ENCODE results near the gene SLC35G4.

SLC35G4 gene

GRCh38 chr18:11587846-11588245 lies 21.6 kb upstream of the SLC35G4 start:
- H3K23ac ChIP-seq (ENCODE audit: low read depth, low read length, poor library complexity): no peak overlapping the region
- no CpG with 5 or more reads among the region's 3 CpGs for WGBS, 2 donors (ENCODE audit: extremely low coverage in 2 of 2, insufficient read length in 2 of 2, insufficient replicate concordance in 1 of 2)
- no peaks in the 10 kb centered on the region for H3K79me1 ChIP-seq (ENCODE audit: low read depth, low read length)
- H3K36me3 ChIP-seq (replicated peaks in 1 of 2; ENCODE audit: control insufficient read depth in 2 of 2, insufficient read depth in 2 of 2, low read length in 2 of 2): no peaks in the 10 kb centered on the region
- no peak overlapping the region for H2BK15ac ChIP-seq (ENCODE audit: low read length)
- H2AK5ac ChIP-seq (ENCODE audit: low read depth, low read length): no peak overlapping the region
- H2BK12ac ChIP-seq (ENCODE audit: low read length): no peak overlapping the region
- H2BK120ac ChIP-seq (ENCODE audit: low read depth, low read length): no peak overlapping the region
- no peak overlapping the region for H3K14ac ChIP-seq (ENCODE audit: low read length)
- no peak overlapping the region for H3K4ac ChIP-seq (ENCODE audit: low read length)
- H2AFZ ChIP-seq (ENCODE audit: low read length): no peak overlapping the region
- no peak overlapping the region for H3K4me3 ChIP-seq (ENCODE audit: low read length in 2 of 2)
- peaks cover 0 to 4% (median 0%) of the 10 kb centered on the region in 3 experiments for H3K27me3 ChIP-seq (ENCODE audit: control insufficient read depth in 3 of 3, insufficient read depth in 3 of 3, low read depth in 1 of 3, low read length in 3 of 3)
- no peak for DNase-seq (ENCODE audit: low spot score)
- no peak overlapping the region for H2BK5ac ChIP-seq (ENCODE audit: low read length)
- H3K18ac ChIP-seq (ENCODE audit: low read length): no peak overlapping the region
- H4K91ac ChIP-seq (ENCODE audit: low read depth, low read length, poor library complexity): no peak overlapping the region
- H3K4me1 ChIP-seq (ENCODE audit: control insufficient read depth in 2 of 2, insufficient read depth in 1 of 2, low read depth in 1 of 2, low read length in 2 of 2): no peaks in the 10 kb centered on the region
- peaks cover 0 to 4% of the 10 kb centered on the region in 2 donors for H3K9me3 ChIP-seq (replicated peaks in 1 of 2; ENCODE audit: control insufficient read depth in 2 of 2, insufficient read depth in 1 of 2, low read depth in 1 of 2, low read length in 2 of 2)
- H3K27ac ChIP-seq (replicated peaks; ENCODE audit: low read length): no peak overlapping the region
- no peak overlapping the region for H3K4me2 ChIP-seq (ENCODE audit: insufficient read depth, low read length, poor library complexity, severe bottlenecking)
- no peak overlapping the region for H4K8ac ChIP-seq (ENCODE audit: low read depth, low read length)
- no peak overlapping the region for H3K9ac ChIP-seq (ENCODE audit: low read depth, low read length, poor library complexity)

GRCh38 chr18:11591957-11592356 lies 17.4 kb upstream of the SLC35G4 start:
- WGBS, 2 donors (ENCODE audit: extremely low coverage in 2 of 2, insufficient read length in 2 of 2, insufficient replicate concordance in 1 of 2): no CpG with 5 or more reads among the region's 3 CpGs
- H3K4ac ChIP-seq (ENCODE audit: low read length): no peak overlapping the region
- H3K18ac ChIP-seq (ENCODE audit: low read length): no peak overlapping the region
- no peak overlapping the region for H4K8ac ChIP-seq (ENCODE audit: low read depth, low read length)
- H2BK120ac ChIP-seq (ENCODE audit: low read depth, low read length): no peak overlapping the region
- H3K14ac ChIP-seq (ENCODE audit: low read length): no peak overlapping the region
- H3K27ac ChIP-seq (replicated peaks; ENCODE audit: low read length): no peak overlapping the region
- H3K36me3 ChIP-seq (replicated peaks in 1 of 2; ENCODE audit: control insufficient read depth in 2 of 2, insufficient read depth in 2 of 2, low read length in 2 of 2): no peaks in the 10 kb centered on the region
- H3K79me1 ChIP-seq (ENCODE audit: low read depth, low read length): no peaks in the 10 kb centered on the region
- no peak overlapping the region for H2BK12ac ChIP-seq (ENCODE audit: low read length)
- H3K27me3 ChIP-seq (ENCODE audit: control insufficient read depth in 3 of 3, insufficient read depth in 3 of 3, low read depth in 1 of 3, low read length in 3 of 3): no peaks in the 10 kb centered on the region
- no peak overlapping the region for H2AFZ ChIP-seq (ENCODE audit: low read length)
- DNase-seq (ENCODE audit: low spot score): no peak
- no peaks in the 10 kb centered on the region for H3K4me1 ChIP-seq (ENCODE audit: control insufficient read depth in 2 of 2, insufficient read depth in 1 of 2, low read depth in 1 of 2, low read length in 2 of 2)
- H3K9ac ChIP-seq (ENCODE audit: low read depth, low read length, poor library complexity): no peak overlapping the region
- H2BK15ac ChIP-seq (ENCODE audit: low read length): no peak overlapping the region
- no peak overlapping the region for H2AK5ac ChIP-seq (ENCODE audit: low read depth, low read length)
- peaks cover 0 to 4% of the 10 kb centered on the region in 2 donors for H3K9me3 ChIP-seq (replicated peaks in 1 of 2; ENCODE audit: control insufficient read depth in 2 of 2, insufficient read depth in 1 of 2, low read depth in 1 of 2, low read length in 2 of 2)
- no peak overlapping the region for H3K4me2 ChIP-seq (ENCODE audit: insufficient read depth, low read length, poor library complexity, severe bottlenecking)
- no peak overlapping the region for H4K91ac ChIP-seq (ENCODE audit: low read depth, low read length, poor library complexity)
- no peak overlapping the region for H2BK5ac ChIP-seq (ENCODE audit: low read length)
- no peak overlapping the region for H3K23ac ChIP-seq (ENCODE audit: low read depth, low read length, poor library complexity)
- H3K4me3 ChIP-seq (ENCODE audit: low read length in 2 of 2): peak overlapping the region in 1 of 2 donors; percentile 49

- no peak overlapping the region for H2AK5ac ChIP-seq (ENCODE audit: low read depth, low read length)
- H3K4me3 ChIP-seq (ENCODE audit: low read length in 2 of 2): no peak overlapping the region
- no peak overlapping the region for H2BK15ac ChIP-seq (ENCODE audit: low read length)
- no peak overlapping the region for H3K14ac ChIP-seq (ENCODE audit: low read length)
- no peak overlapping the region for H2AFZ ChIP-seq (ENCODE audit: low read length)
- no peak overlapping the region for H3K9ac ChIP-seq (ENCODE audit: low read depth, low read length, poor library complexity)
- no peaks in the 10 kb centered on the region for H3K36me3 ChIP-seq (replicated peaks in 1 of 2; ENCODE audit: control insufficient read depth in 2 of 2, insufficient read depth in 2 of 2, low read length in 2 of 2)
- DNase-seq (ENCODE audit: low spot score): no peak
- no peak overlapping the region for H3K18ac ChIP-seq (ENCODE audit: low read length)
- no peak overlapping the region for H3K4ac ChIP-seq (ENCODE audit: low read length)
- no peaks in the 10 kb centered on the region for H3K9me3 ChIP-seq (replicated peaks in 1 of 2; ENCODE audit: control insufficient read depth in 2 of 2, insufficient read depth in 1 of 2, low read depth in 1 of 2, low read length in 2 of 2)
- H3K27ac ChIP-seq (replicated peaks; ENCODE audit: low read length): no peak overlapping the region
- H3K4me1 ChIP-seq (ENCODE audit: control insufficient read depth in 2 of 2, insufficient read depth in 1 of 2, low read depth in 1 of 2, low read length in 2 of 2): no peaks in the 10 kb centered on the region
- no peak overlapping the region for H2BK12ac ChIP-seq (ENCODE audit: low read length)
- H2BK5ac ChIP-seq (ENCODE audit: low read length): no peak overlapping the region
- no peak overlapping the region for H2BK120ac ChIP-seq (ENCODE audit: low read depth, low read length)
- H3K79me1 ChIP-seq (ENCODE audit: low read depth, low read length): peaks cover 2% of the 10 kb centered on the region
- no peak overlapping the region for H4K8ac ChIP-seq (ENCODE audit: low read depth, low read length)
- no CpG with 5 or more reads among the region's 3 CpGs for WGBS, 2 donors (ENCODE audit: extremely low coverage in 2 of 2, insufficient read length in 2 of 2, insufficient replicate concordance in 1 of 2)
- no peak overlapping the region for H3K4me2 ChIP-seq (ENCODE audit: insufficient read depth, low read length, poor library complexity, severe bottlenecking)
- no peaks in the 10 kb centered on the region for H3K27me3 ChIP-seq (ENCODE audit: control insufficient read depth in 3 of 3, insufficient read depth in 3 of 3, low read depth in 1 of 3, low read length in 3 of 3)
- no peak overlapping the region for H3K23ac ChIP-seq (ENCODE audit: low read depth, low read length, poor library complexity)
- H4K91ac ChIP-seq (ENCODE audit: low read depth, low read length, poor library complexity): no peak overlapping the region
Measured at GRCh38 chr18:11600321-11600720, 9.1 kb upstream of the SLC35G4 start.

- H2BK120ac ChIP-seq (ENCODE audit: low read depth, low read length): no peak overlapping the region
- no peaks in the 10 kb centered on the region for H3K9me3 ChIP-seq (replicated peaks in 1 of 2; ENCODE audit: control insufficient read depth in 2 of 2, insufficient read depth in 1 of 2, low read depth in 1 of 2, low read length in 2 of 2)
- no CpG with 5 or more reads among the region's 2 CpGs for WGBS, 2 donors (ENCODE audit: extremely low coverage in 2 of 2, insufficient read length in 2 of 2, insufficient replicate concordance in 1 of 2)
- no peak overlapping the region for H3K4me3 ChIP-seq (ENCODE audit: low read length in 2 of 2)
- no peaks in the 10 kb centered on the region for H3K79me1 ChIP-seq (ENCODE audit: low read depth, low read length)
- H4K8ac ChIP-seq (ENCODE audit: low read depth, low read length): no peak overlapping the region
- no peaks in the 10 kb centered on the region for H3K27me3 ChIP-seq (ENCODE audit: control insufficient read depth in 3 of 3, insufficient read depth in 3 of 3, low read depth in 1 of 3, low read length in 3 of 3)
- no peaks in the 10 kb centered on the region for H3K4me1 ChIP-seq (ENCODE audit: control insufficient read depth in 2 of 2, insufficient read depth in 1 of 2, low read depth in 1 of 2, low read length in 2 of 2)
- H2BK12ac ChIP-seq (ENCODE audit: low read length): no peak overlapping the region
- no peak for DNase-seq (ENCODE audit: low spot score)
- H2BK15ac ChIP-seq (ENCODE audit: low read length): no peak overlapping the region
- no peak overlapping the region for H3K23ac ChIP-seq (ENCODE audit: low read depth, low read length, poor library complexity)
- H3K18ac ChIP-seq (ENCODE audit: low read length): no peak overlapping the region
- H3K9ac ChIP-seq (ENCODE audit: low read depth, low read length, poor library complexity): no peak overlapping the region
- H3K14ac ChIP-seq (ENCODE audit: low read length): no peak overlapping the region
- H3K4ac ChIP-seq (ENCODE audit: low read length): no peak overlapping the region
- H3K27ac ChIP-seq (replicated peaks; ENCODE audit: low read length): no peak overlapping the region
- no peak overlapping the region for H2AK5ac ChIP-seq (ENCODE audit: low read depth, low read length)
- no peaks in the 10 kb centered on the region for H3K36me3 ChIP-seq (replicated peaks in 1 of 2; ENCODE audit: control insufficient read depth in 2 of 2, insufficient read depth in 2 of 2, low read length in 2 of 2)
- no peak overlapping the region for H2BK5ac ChIP-seq (ENCODE audit: low read length)
- no peak overlapping the region for H2AFZ ChIP-seq (ENCODE audit: low read length)
- H4K91ac ChIP-seq (ENCODE audit: low read depth, low read length, poor library complexity): no peak overlapping the region
- no peak overlapping the region for H3K4me2 ChIP-seq (ENCODE audit: insufficient read depth, low read length, poor library complexity, severe bottlenecking)
Measured at GRCh38 chr18:11607906-11608305, 1.5 kb upstream of the SLC35G4 start.

Measured in neuronal stem cell (in vitro differentiated cells).